KMS-11 (cell line): ENCODE data around the gene IVD.

ENCODE experiments used
- H2AFZ ChIP-seq: fragments of 200-600 bp; sonication (generic); 2 replicates; pipeline ENCODE4 v1.6.1; 2016; ENCODE audit warnings: antibody characterized with exemption, mixed run types, low read depth
- H3K27ac ChIP-seq: fragments of 200-600 bp; sonication (generic); 2 replicates; pipeline ENCODE4 v1.6.1; 2016; ENCODE audit warnings: mild to moderate bottlenecking, mixed run types
- H3K27me3 ChIP-seq: fragments of 200-600 bp; sonication (generic); 2 replicates; pipeline ENCODE4 v1.6.1; 2017; ENCODE audit warnings: mild to moderate bottlenecking, low read depth, mixed run types, moderate library complexity; ENCODE audit not compliant: insufficient read depth
- H3K36me3 ChIP-seq: fragments of 200-600 bp; sonication (generic); 2 replicates; pipeline ENCODE4 v1.6.1; 2017; ENCODE audit warnings: mild to moderate bottlenecking, mixed run types; ENCODE audit not compliant: insufficient read depth
- H3K4me1 ChIP-seq: fragments of 200-600 bp; sonication (generic); 2 replicates; pipeline ENCODE4 v1.6.1; 2016; ENCODE audit warnings: mild to moderate bottlenecking, low read depth, mixed run types; ENCODE audit not compliant: poor library complexity, severe bottlenecking
- H3K4me2 ChIP-seq: fragments of 200-600 bp; sonication (generic); 2 replicates; pipeline ENCODE4 v1.7.0; 2016; ENCODE audit warnings: mild to moderate bottlenecking, mixed run types
- H3K4me3 ChIP-seq: fragments of 200-600 bp; sonication (generic); IDR thresholded peaks from 2 replicates; pipeline ENCODE4 v1.6.1; 2017; ENCODE audit warnings: low read depth, low read length, mixed read lengths; ENCODE audit not compliant: insufficient read depth
- H3K79me2 ChIP-seq: fragments of 200-600 bp; sonication (generic); 2 replicates; pipeline ENCODE4 v1.6.1; 2016; ENCODE audit warnings: low read depth, mixed run types; ENCODE audit not compliant: insufficient read depth
- H3K9ac ChIP-seq: fragments of 200-600 bp; sonication (generic); 2 replicates; pipeline ENCODE4 v1.6.1; 2016; ENCODE audit warnings: mild to moderate bottlenecking, mixed run types
- H4K20me1 ChIP-seq: fragments of 200-600 bp; sonication (generic); 2 replicates; pipeline ENCODE4 v1.6.1; 2016; ENCODE audit warnings: mild to moderate bottlenecking, mixed run types; ENCODE audit not compliant: insufficient read depth
- TF ChIP-seq, protein P1 (sequence below): fragments of 200-600 bp; sonication (generic); conservative IDR thresholded peaks from 2 replicates; pipeline ENCODE4 v1.6.1; 2017; ENCODE audit warnings: low read depth, mild to moderate bottlenecking, antibody characterized with exemption, low read length, moderate library complexity, mixed read lengths

IVD gene

DNA sequence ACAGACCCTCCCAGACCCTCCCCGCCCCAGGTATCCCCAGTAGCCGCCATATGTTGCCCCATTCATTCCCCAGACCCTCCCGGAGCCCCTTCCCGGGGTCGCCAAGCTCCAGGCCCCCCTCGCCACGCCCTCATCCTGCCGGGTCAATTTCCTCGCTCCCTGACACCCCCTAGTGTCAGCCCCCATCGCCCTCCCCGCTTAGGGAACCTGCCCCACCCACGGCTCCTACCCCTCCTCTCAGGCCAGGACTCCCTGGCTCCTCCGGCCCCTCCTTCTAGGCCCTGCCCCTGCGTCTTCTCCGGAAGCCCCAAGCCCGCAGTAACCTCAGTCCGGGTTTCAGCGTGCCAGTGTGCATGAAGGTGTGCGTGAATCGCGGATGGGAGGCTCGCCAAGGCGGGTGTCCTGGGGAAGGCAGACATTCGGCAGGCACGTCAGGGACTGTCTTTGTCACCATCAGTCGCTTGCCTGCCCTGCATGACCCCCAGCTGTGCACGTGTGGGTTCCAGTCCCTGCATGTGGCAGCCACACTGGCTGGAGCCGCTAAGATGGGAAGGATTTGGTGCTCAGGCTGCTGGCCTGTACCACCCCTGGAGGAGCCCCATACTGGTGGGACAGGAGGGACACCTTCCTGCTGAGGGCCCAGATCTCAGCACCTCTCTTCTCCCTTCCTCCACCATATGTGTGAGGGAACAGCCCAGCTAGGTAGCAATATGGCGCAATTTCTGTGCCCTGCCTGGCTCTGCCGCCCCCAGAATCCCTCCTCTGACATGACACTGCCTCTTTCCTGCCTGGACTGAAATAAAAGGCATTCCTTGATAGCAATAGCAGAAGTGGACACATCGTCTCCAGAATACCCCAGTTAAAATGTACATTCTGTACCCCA lies 46.9 kb upstream of the IVD start:
- Histone ChIP-seq H3K27ac (no peak overlapping the region), H2AFZ (peak overlapping the region; percentile 44; the same call in 1 of the 2 replicates), H4K20me1 (no peaks in the 10 kb centered on the region), H3K9ac (no peak overlapping the region), H3K79me2 (no peaks in the 10 kb centered on the region), H3K36me3 (no peaks in the 10 kb centered on the region), H3K4me1 (peaks cover 7% of the 10 kb centered on the region), H3K4me3 (no peak overlapping the region), H3K27me3 (peaks cover 24% of the 10 kb centered on the region), H3K4me2 (peak overlapping the region; percentile 93)
- TF ChIP-seq, protein P1, sequence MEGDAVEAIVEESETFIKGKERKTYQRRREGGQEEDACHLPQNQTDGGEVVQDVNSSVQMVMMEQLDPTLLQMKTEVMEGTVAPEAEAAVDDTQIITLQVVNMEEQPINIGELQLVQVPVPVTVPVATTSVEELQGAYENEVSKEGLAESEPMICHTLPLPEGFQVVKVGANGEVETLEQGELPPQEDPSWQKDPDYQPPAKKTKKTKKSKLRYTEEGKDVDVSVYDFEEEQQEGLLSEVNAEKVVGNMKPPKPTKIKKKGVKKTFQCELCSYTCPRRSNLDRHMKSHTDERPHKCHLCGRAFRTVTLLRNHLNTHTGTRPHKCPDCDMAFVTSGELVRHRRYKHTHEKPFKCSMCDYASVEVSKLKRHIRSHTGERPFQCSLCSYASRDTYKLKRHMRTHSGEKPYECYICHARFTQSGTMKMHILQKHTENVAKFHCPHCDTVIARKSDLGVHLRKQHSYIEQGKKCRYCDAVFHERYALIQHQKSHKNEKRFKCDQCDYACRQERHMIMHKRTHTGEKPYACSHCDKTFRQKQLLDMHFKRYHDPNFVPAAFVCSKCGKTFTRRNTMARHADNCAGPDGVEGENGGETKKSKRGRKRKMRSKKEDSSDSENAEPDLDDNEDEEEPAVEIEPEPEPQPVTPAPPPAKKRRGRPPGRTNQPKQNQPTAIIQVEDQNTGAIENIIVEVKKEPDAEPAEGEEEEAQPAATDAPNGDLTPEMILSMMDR: no peak

DNA sequence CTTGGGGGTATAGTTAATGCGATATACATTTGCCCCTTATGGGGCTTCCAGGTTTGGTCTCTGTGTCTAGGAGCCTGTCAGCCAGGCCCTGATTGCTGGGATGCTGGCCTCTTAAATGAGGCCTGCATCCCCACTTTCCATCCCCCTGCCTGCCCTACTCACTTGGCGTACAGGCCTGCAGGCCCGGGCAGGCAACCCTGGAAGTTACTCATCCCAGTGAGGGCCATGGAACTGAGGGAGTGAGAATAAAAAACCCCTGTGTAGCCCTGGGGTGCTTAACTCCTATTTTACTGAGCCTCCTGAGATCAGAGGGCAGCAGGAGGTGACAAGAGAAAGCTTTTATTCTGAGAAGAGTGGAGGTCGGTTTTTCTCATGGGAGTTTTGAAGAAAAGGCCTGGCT lies 45.6 kb upstream of the IVD start:
- Histone ChIP-seq H3K79me2 (no peaks in the 10 kb centered on the region), H3K4me2 (no peak overlapping the region), H3K27ac (no peak overlapping the region), H3K36me3 (no peaks in the 10 kb centered on the region), H3K4me1 (peaks cover 7% of the 10 kb centered on the region), H4K20me1 (no peaks in the 10 kb centered on the region), H3K4me3 (no peak overlapping the region), H2AFZ (no peak overlapping the region), H3K27me3 (peaks cover 19% of the 10 kb centered on the region), H3K9ac (no peak overlapping the region)
- TF ChIP-seq, protein P1: no peak

DNA sequence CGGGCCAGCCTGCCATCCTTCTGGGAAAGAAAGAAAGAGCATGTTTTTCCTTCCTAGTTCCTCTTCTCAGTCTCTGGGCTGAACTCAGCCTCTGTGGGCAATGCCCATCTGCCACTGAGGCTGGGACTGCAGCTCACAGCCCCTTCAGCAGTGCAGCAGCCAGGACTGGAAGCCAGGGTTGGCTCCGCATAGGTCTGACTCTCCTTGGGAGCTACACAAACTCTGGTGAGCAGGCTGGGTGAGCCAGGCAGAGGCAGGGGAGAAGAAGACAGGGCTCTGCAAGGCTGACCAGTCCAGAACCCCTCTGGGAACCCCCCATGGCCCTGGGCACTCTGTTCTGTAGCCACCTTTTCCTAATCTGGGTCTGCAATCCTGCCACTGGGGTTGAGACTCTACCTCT lies 44.0 kb upstream of the IVD start:
- Histone ChIP-seq H4K20me1 (no peaks in the 10 kb centered on the region), H3K27me3 (peaks cover 19% of the 10 kb centered on the region), H3K4me3 (no peak overlapping the region), H3K4me2 (no peak overlapping the region), H3K36me3 (no peaks in the 10 kb centered on the region), H3K4me1 (peaks cover 7% of the 10 kb centered on the region), H3K27ac (no peak overlapping the region), H3K79me2 (no peaks in the 10 kb centered on the region), H2AFZ (no peak overlapping the region), H3K9ac (no peak overlapping the region)
- TF ChIP-seq, protein P1: no peak

DNA sequence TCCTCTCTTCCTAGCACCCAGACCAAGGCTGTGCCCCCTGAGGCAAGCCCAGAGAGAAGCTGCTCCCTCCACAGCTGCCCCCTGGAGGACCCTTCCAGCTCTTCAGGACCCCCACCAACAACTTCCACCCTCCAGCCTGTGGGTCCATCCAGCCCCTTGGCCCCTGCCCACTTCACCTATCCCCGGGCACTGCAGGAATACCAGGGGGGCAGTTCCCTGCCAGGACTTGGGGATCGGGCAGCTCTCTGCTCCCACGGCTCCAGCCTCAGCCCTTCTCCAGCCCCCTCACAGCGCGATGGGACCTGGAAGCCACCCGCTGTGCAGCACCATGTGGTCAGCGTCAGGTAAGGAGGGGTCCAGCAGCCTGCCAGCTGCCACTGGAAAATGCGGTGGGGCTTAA lies 42.0 kb upstream of the IVD start:
- no peak overlapping the region for H3K9ac ChIP-seq
- H3K4me2 ChIP-seq: no peak overlapping the region

More for the DNA sequence above, 42.0 kb upstream of the IVD start:
- Histone ChIP-seq H3K36me3 (no peaks in the 10 kb centered on the region), H3K4me1 (peaks cover 12% of the 10 kb centered on the region), H3K27ac (no peak overlapping the region), H3K4me3 (no peak overlapping the region), H3K27me3 (peaks cover 15% of the 10 kb centered on the region), H3K79me2 (no peaks in the 10 kb centered on the region), H4K20me1 (no peaks in the 10 kb centered on the region), H2AFZ (no peak overlapping the region)
- TF ChIP-seq, protein P1: no peak
